Activated CD8-positive, alpha-beta memory T cell treated with anti-CD3 and anti-CD28 coated beads for 24 hours (primary cell): ENCODE measurements around the gene VCAM1.

Experiments
- DNase-seq: peaks from one replicate; pipeline ENCODE4 v3.0.0-alpha.2; 2020

Gene VCAM1

GRCh38 chr1:100782473-100783039 is 63.0 kb downstream of the VCAM1 start:
- no peak for DNase-seq

DNA sequence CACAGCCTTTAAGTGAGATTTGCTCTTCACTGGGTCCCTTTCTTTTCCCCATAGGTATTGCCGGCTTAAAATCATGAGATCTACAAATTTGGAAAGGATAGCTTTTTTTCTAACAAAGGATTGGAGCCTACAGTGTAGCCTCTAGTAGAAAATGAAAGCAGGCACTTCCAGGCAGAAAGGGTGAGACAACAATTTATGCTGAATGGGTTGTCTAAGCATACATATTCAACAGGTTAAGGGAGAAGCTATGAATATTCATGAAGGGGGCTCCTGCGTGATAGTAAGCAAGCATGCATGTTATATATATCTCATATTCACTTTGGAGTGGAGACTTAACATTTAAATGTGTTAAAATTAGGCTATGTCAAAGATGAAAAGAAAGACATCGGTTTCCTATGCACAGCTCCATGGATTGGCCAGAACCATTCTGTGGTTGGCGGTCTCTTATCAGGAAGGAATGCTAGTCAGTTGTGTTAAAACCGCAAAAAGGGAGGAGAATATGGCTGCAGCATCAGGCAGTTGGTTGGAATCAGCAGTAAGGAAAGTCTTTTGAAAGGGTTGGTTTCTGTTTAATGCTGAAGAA is 66.0 kb downstream of the VCAM1 start:
- DNase-seq, result no peak

- DNase-seq, result no peak
Observed at GRCh38 chr1:100786870-100787269, 67.3 kb downstream of the VCAM1 start.
